ENCODE results near the gene SLC66A2.
"Not testable (repeated sequence)": the region's sequence is repeated elsewhere in the genome, so short reads cannot be mapped to it uniquely, and the experiment has no call there.

Gene SLC66A2

GRCh38 chr18:79869591-79870300, 81.7 kb downstream of the SLC66A2 start:
- no peaks in the 10 kb centered on the region for H3K27me3 Mint-ChIP-seq
- H3K27ac Mint-ChIP-seq (ENCODE audit: low read depth) = no peak overlapping the region
- no peak for DNase-seq (ENCODE audit: low spot score in 2 of 2)
- H3K4me3 Mint-ChIP-seq = no peak overlapping the region
- H3K9me3 Mint-ChIP-seq = no peaks in the 10 kb centered on the region
- ATAC-seq (replicated peaks; ENCODE audit: extremely low read depth, poor library complexity, severe bottlenecking) = no peak
- no peaks in the 10 kb centered on the region for H3K4me1 Mint-ChIP-seq
- no peaks in the 10 kb centered on the region for H3K36me3 Mint-ChIP-seq (ENCODE audit: insufficient read depth)

GRCh38 chr18:79868811-79869541, 82.5 kb downstream of the SLC66A2 start:
- no peak for DNase-seq (ENCODE audit: low spot score in 2 of 2)
- H3K27me3 Mint-ChIP-seq = no peaks in the 10 kb centered on the region
- H3K4me1 Mint-ChIP-seq = no peaks in the 10 kb centered on the region
- H3K4me3 Mint-ChIP-seq = no peak overlapping the region
- no peak for ATAC-seq (replicated peaks; ENCODE audit: extremely low read depth, poor library complexity, severe bottlenecking)
- H3K36me3 Mint-ChIP-seq (ENCODE audit: insufficient read depth) = no peaks in the 10 kb centered on the region
- H3K9me3 Mint-ChIP-seq = no peaks in the 10 kb centered on the region
- H3K27ac Mint-ChIP-seq (ENCODE audit: low read depth) = no peak overlapping the region

GRCh38 chr18:79868168-79868784, 83.2 kb downstream of the SLC66A2 start:
- no peak for ATAC-seq (replicated peaks; ENCODE audit: extremely low read depth, poor library complexity, severe bottlenecking)
- H3K27ac Mint-ChIP-seq (ENCODE audit: low read depth) = no peak overlapping the region
- H3K27me3 Mint-ChIP-seq = no peaks in the 10 kb centered on the region
- no peaks in the 10 kb centered on the region for H3K36me3 Mint-ChIP-seq (ENCODE audit: insufficient read depth)
- no peak for DNase-seq (ENCODE audit: low spot score in 2 of 2)
- no peaks in the 10 kb centered on the region for H3K4me1 Mint-ChIP-seq
- no peak overlapping the region for H3K4me3 Mint-ChIP-seq
- H3K9me3 Mint-ChIP-seq = no peaks in the 10 kb centered on the region

- Mint-ChIP-seq H3K4me3 (no peak overlapping the region), H3K4me1 (no peaks in the 10 kb centered on the region)
These were observed 83.8 kb downstream of the SLC66A2 start for GRCh38 chr18:79867666-79868065.

GRCh38 chr18:79866889-79867574, 84.4 kb downstream of the SLC66A2 start:
- Mint-ChIP-seq H3K36me3 (ENCODE audit: insufficient read depth) (no peaks in the 10 kb centered on the region), H3K27ac (ENCODE audit: low read depth) (no peak overlapping the region), H3K4me3 (no peak overlapping the region), H3K9me3 (no peaks in the 10 kb centered on the region), H3K27me3 (no peaks in the 10 kb centered on the region), H3K4me1 (no peaks in the 10 kb centered on the region)
- DNase-seq (ENCODE audit: low spot score in 2 of 2) (no peak), ATAC-seq (replicated peaks; ENCODE audit: extremely low read depth, poor library complexity, severe bottlenecking) (no peak)

More at GRCh38 chr18:79867666-79868065, 83.8 kb downstream of the SLC66A2 start:
- Mint-ChIP-seq H3K27me3 (no peaks in the 10 kb centered on the region), H3K9me3 (no peaks in the 10 kb centered on the region), H3K36me3 (ENCODE audit: insufficient read depth) (no peaks in the 10 kb centered on the region), H3K27ac (ENCODE audit: low read depth) (no peak overlapping the region)
- no peak for ATAC-seq (replicated peaks; ENCODE audit: extremely low read depth, poor library complexity, severe bottlenecking)
- DNase-seq (ENCODE audit: low spot score in 2 of 2) = no peak

- not testable (repeated sequence) for H3K27ac Mint-ChIP-seq (ENCODE audit: low read depth); H3K9me3 Mint-ChIP-seq; H3K4me3 Mint-ChIP-seq; H3K36me3 Mint-ChIP-seq (ENCODE audit: insufficient read depth); H3K27me3 Mint-ChIP-seq; H3K4me1 Mint-ChIP-seq; DNase-seq (ENCODE audit: low spot score in 2 of 2); ATAC-seq (replicated peaks; ENCODE audit: extremely low read depth, poor library complexity, severe bottlenecking)
These were observed 85.5 kb downstream of the SLC66A2 start for GRCh38 chr18:79865951-79866350.

GRCh38 chr18:79864955-79865354, 86.5 kb downstream of the SLC66A2 start:
- H3K9me3 Mint-ChIP-seq = peaks cover 10% of the 10 kb centered on the region
- not testable (repeated sequence) for H3K27ac Mint-ChIP-seq (ENCODE audit: low read depth); DNase-seq (ENCODE audit: low spot score in 2 of 2); H3K4me3 Mint-ChIP-seq; ATAC-seq (replicated peaks; ENCODE audit: extremely low read depth, poor library complexity, severe bottlenecking); H3K27me3 Mint-ChIP-seq; H3K36me3 Mint-ChIP-seq (ENCODE audit: insufficient read depth); H3K4me1 Mint-ChIP-seq

GRCh38 chr18:79864006-79864725, 87.3 kb downstream of the SLC66A2 start:
- peaks cover 3% of the 10 kb centered on the region for H3K27me3 Mint-ChIP-seq
- peaks cover 2% of the 10 kb centered on the region for H3K36me3 Mint-ChIP-seq (ENCODE audit: insufficient read depth)
- DNase-seq (ENCODE audit: low spot score in 2 of 2) (no peak), ATAC-seq (replicated peaks; ENCODE audit: extremely low read depth, poor library complexity, severe bottlenecking) (no peak)
- no peaks in the 10 kb centered on the region for H3K4me1 Mint-ChIP-seq
- H3K4me3 Mint-ChIP-seq = no peak overlapping the region
- H3K27ac Mint-ChIP-seq (ENCODE audit: low read depth) = no peak overlapping the region
- H3K9me3 Mint-ChIP-seq = peaks cover 10% of the 10 kb centered on the region

GRCh38 chr18:79863161-79864005, 88.1 kb downstream of the SLC66A2 start:
- Mint-ChIP-seq H3K4me1 (no peaks in the 10 kb centered on the region), H3K36me3 (ENCODE audit: insufficient read depth) (peaks cover 2% of the 10 kb centered on the region), H3K4me3 (no peak overlapping the region), H3K9me3 (peaks cover 10% of the 10 kb centered on the region), H3K27ac (ENCODE audit: low read depth) (no peak overlapping the region), H3K27me3 (peaks cover 10% of the 10 kb centered on the region)
- ATAC-seq (replicated peaks; ENCODE audit: extremely low read depth, poor library complexity, severe bottlenecking) (no peak), DNase-seq (ENCODE audit: low spot score in 2 of 2) (no peak)

GRCh38 chr18:79862562-79862961, 88.9 kb downstream of the SLC66A2 start:
- Mint-ChIP-seq H3K27ac (ENCODE audit: low read depth) (no peak overlapping the region), H3K9me3 (peaks cover 10% of the 10 kb centered on the region), H3K4me1 (no peaks in the 10 kb centered on the region), H3K4me3 (no peak overlapping the region), H3K27me3 (peaks cover 10% of the 10 kb centered on the region), H3K36me3 (ENCODE audit: insufficient read depth) (peaks cover 5% of the 10 kb centered on the region)
- ATAC-seq (replicated peaks; ENCODE audit: extremely low read depth, poor library complexity, severe bottlenecking) (no peak), DNase-seq (ENCODE audit: low spot score in 2 of 2) (no peak)

- Mint-ChIP-seq H3K9me3 (peaks cover 10% of the 10 kb centered on the region), H3K4me3 (no peak overlapping the region), H3K36me3 (ENCODE audit: insufficient read depth) (peaks cover 5% of the 10 kb centered on the region), H3K27ac (ENCODE audit: low read depth) (no peak overlapping the region), H3K27me3 (peaks cover 10% of the 10 kb centered on the region), H3K4me1 (no peaks in the 10 kb centered on the region)
- DNase-seq (ENCODE audit: low spot score in 2 of 2) (no peak), ATAC-seq (replicated peaks; ENCODE audit: extremely low read depth, poor library complexity, severe bottlenecking) (no peak)
These were observed 89.8 kb downstream of the SLC66A2 start for GRCh38 chr18:79861687-79862086.

All from central memory CD8-positive, alpha-beta T cell (primary cell).